CD4-positive, alpha-beta memory T cell (primary cell): Measurements from ENCODE around the gene UBTD1. TPM values are rescaled to one million over a fixed set of nuclear protein-coding genes. Genes with fewer than 3 reads are reported as not detected.

Source experiments
- CTCF ChIA-PET: fragments of 350-600 bp; sonication (Branson Sonifier 250); formaldehyde crosslinking; loops from one replicate; lab custom pipeline; 2021; ENCODE audit warnings: inconsistent platforms; ENCODE audit not compliant: partially characterized antibody; lab: Charles Lee
- POLR2A ChIA-PET: fragments of 350-600 bp; sonication (Branson Sonifier 250); formaldehyde crosslinking; loops from one replicate; lab custom pipeline; 2021; ENCODE audit not compliant: partially characterized antibody; lab: Charles Lee
- DNase-seq, 5 donors: peaks; one replicate each; pipeline versions ENCODE4 v3.0.0 to v3.0.0-alpha.2; 2020 to 2022; ENCODE audit warnings: mixed read lengths in 1 of 5
- H3K27ac ChIP-seq: one replicate; pipeline ENCODE4 v1.7.0; 2013; ENCODE audit warnings: low read depth, low read length
- H3K27me3 ChIP-seq: 2 replicates; pipeline ENCODE4 v1.7.0; 2013; ENCODE audit warnings: mild to moderate bottlenecking, low read length, moderate library complexity; ENCODE audit not compliant: insufficient read depth
- H3K36me3 ChIP-seq: 2 replicates; pipeline ENCODE4 v1.7.0; 2013; ENCODE audit warnings: mild to moderate bottlenecking, low read length, moderate library complexity; ENCODE audit not compliant: insufficient read depth
- H3K4me1 ChIP-seq: 2 replicates; pipeline ENCODE4 v1.7.0; 2013; ENCODE audit warnings: mild to moderate bottlenecking, low read length, moderate library complexity; ENCODE audit not compliant: insufficient read depth
- H3K4me3 ChIP-seq, 2 donors: one replicate each; pipeline ENCODE4 v1.7.0; 2013; ENCODE audit warnings: low read length in 2 of 2, mild to moderate bottlenecking in 1 of 2
- H3K9me3 ChIP-seq, 2 donors: one replicate each; pipeline ENCODE4 v1.7.0; 2013; ENCODE audit warnings: low read length in 2 of 2, control low read depth in 1 of 2; ENCODE audit not compliant: control insufficient read depth in 1 of 2
- H3K27ac Mint-ChIP-seq, 7 donors: one replicate each; pipeline ENCODE4 v1.8.0; 2020 to 2021; ENCODE audit warnings: mixed read lengths in 7 of 7, mild to moderate bottlenecking in 6 of 7, inconsistent platforms in 3 of 7, moderate library complexity in 3 of 7
- H3K27me3 Mint-ChIP-seq, 2 donors: one replicate each; pipeline ENCODE4 v1.8.0; 2020 to 2021; ENCODE audit warnings: mixed read lengths in 2 of 2
- H3K36me3 Mint-ChIP-seq, 2 donors: one replicate each; pipeline ENCODE4 v1.8.0; 2020 to 2021; ENCODE audit warnings: mixed read lengths in 2 of 2, inconsistent platforms in 1 of 2, mild to moderate bottlenecking in 1 of 2
- H3K4me1 Mint-ChIP-seq, 4 donors: one replicate each; pipeline ENCODE4 v1.8.0; 2020 to 2021; ENCODE audit warnings: mixed read lengths in 4 of 4, mild to moderate bottlenecking in 1 of 4
- H3K4me3 Mint-ChIP-seq, 8 donors: one replicate each; pipeline ENCODE4 v1.8.0; 2020 to 2021; ENCODE audit warnings: mixed read lengths in 8 of 8, mild to moderate bottlenecking in 7 of 8, moderate library complexity in 6 of 8, inconsistent platforms in 3 of 8
- H3K9me3 Mint-ChIP-seq, 8 donors: one replicate each; pipeline ENCODE4 v1.8.0; 2020 to 2021; ENCODE audit warnings: mixed read lengths in 8 of 8, mild to moderate bottlenecking in 5 of 8, inconsistent platforms in 3 of 8, moderate library complexity in 1 of 8
- intact Hi-C: fragments of 100-400 bp; cut with micrococcal nuclease; formaldehyde crosslinking; loops from one replicate; pipeline ENCODE4 v1.15.1; 2023
- polyA plus RNA-seq, 2 donors: library from polyadenylated mRNA; unstranded; fragments of 300-500 nt; fragmentation: Illumina TruSeq; gene quantifications; one replicate each; pipeline ENCODE4 v1.2.3, GENCODE V29; 2021
- total RNA-seq, 2 experiments: library from RNA; stranded (reverse); gene quantifications; one replicate each; pipeline ENCODE4 v1.2.3, GENCODE V29; 2021

UBTD1 gene
- total and polyA plus RNA-seq, 4 experiments from 2014 or later: 1.3 to 1.9 (median 1.8) TPM

DNA sequence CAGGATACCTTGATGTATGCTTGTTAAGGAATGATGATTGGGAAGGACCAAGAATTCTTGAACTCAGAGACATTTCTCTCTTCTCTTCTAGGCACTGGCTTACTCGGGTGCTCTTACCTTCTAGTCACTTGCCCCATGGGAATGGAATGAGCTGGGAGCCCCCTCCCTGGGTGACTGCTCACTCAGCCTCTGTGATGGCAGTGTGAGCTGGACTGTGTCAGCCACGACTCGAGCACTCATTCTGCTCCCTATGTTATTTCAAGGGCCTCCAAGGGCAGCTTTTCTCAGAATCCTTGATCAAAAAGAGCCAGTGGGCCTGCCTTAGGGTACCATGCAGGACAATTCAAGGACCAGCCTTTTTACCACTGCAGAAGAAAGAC is 42.0 kb upstream of the UBTD1 start:
- peaks cover 33 to 76% of the 10 kb centered on the region in 2 donors for H3K36me3 Mint-ChIP-seq
- DNase-seq: no peak
- CTCF ChIA-PET: no interaction called here
- H3K4me1 ChIP-seq: no peaks in the 10 kb centered on the region
- POLR2A ChIA-PET: interaction anchor here (1.1 kb wide), 1 partner anchor 10 kb away, joined by 4 read pairs; no protein-coding TSS in a partner anchor
- H3K4me1 Mint-ChIP-seq: peaks cover 4 to 15% (median 6%) of the 10 kb centered on the region in 4 donors
- H3K9me3 ChIP-seq: no peaks in the 10 kb centered on the region
- no peak overlapping the region for H3K4me3 Mint-ChIP-seq
- no peak overlapping the region for H3K4me3 ChIP-seq
- peak overlapping the region in 3 of 7 donors; percentile 32 to 64 (median 42) for H3K27ac Mint-ChIP-seq
- intact Hi-C loops: no loop called here
- H3K27me3 ChIP-seq: no peaks in the 10 kb centered on the region
- H3K36me3 ChIP-seq: peaks cover 64% of the 10 kb centered on the region
- no peak overlapping the region for H3K27ac ChIP-seq
- H3K9me3 Mint-ChIP-seq: no peaks in the 10 kb centered on the region
- no peaks in the 10 kb centered on the region for H3K27me3 Mint-ChIP-seq

DNA sequence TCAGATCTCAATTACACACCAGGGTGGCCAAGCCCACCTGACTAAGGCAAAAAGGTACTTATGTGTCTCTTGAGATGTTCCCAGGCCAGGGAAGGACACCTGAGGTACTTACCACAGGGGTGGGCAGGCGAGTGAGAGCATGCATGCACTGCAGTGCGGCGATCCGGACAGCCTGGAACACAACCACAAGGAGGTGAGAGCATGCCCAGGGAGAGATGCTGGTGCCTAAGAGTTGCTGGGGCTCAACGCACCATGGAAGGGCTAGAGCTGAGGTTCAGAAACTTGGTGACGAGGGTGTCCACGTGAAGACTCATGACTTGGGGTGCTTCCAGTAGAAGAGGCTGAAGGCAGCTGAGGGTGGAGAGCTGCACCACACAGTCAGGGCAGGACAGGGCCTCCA is 39.6 kb upstream of the UBTD1 start:
- no peak overlapping the region for H3K27ac ChIP-seq
- H3K4me3 Mint-ChIP-seq: no peak overlapping the region
- H3K36me3 Mint-ChIP-seq: peaks cover 46 to 88% of the 10 kb centered on the region in 2 donors
- POLR2A ChIA-PET: interaction anchor here (0.7 kb wide), 1 partner anchor 198 kb away, joined by 3 read pairs; no protein-coding TSS in a partner anchor
- H3K4me1 ChIP-seq: no peaks in the 10 kb centered on the region
- H3K27me3 Mint-ChIP-seq: no peaks in the 10 kb centered on the region
- peaks cover 73% of the 10 kb centered on the region for H3K36me3 ChIP-seq
- no peaks in the 10 kb centered on the region for H3K9me3 Mint-ChIP-seq
- peak overlapping the region in 2 of 7 donors; percentile 17 to 23 for H3K27ac Mint-ChIP-seq
- no peak for DNase-seq
- CTCF ChIA-PET: no interaction called here
- H3K27me3 ChIP-seq: no peaks in the 10 kb centered on the region
- peaks cover 2 to 8% (median 4%) of the 10 kb centered on the region in 4 donors for H3K4me1 Mint-ChIP-seq
- H3K4me3 ChIP-seq: no peak overlapping the region
- H3K9me3 ChIP-seq: no peaks in the 10 kb centered on the region
- intact Hi-C loops: no loop called here

DNA sequence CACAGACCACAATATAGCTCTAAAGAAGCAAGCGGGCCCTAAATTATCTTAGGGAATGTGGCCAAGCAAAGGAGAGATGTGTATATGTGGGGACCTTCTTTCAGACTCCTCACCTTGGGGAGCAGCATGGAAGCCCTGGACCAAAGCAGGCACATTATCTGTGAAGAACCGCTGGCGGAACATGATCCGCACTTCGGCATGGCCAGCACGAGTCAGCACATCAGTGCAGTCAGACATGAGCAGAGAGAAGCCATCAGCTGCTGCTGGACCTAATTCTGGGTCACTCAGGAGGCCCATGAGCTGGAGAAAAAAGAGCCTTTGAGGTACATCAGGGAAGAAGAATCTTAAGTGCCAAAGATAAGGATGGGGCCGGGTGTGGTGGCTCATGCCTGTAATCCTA is 38.8 kb upstream of the UBTD1 start:
- intact Hi-C loops: loop anchor here (5.0 kb wide), 1 partner anchor 53 kb away; no protein-coding TSS in a partner anchor
- no peak overlapping the region for H3K4me3 ChIP-seq
- peak overlapping the region in 2 of 7 donors; percentile 8 to 52 for H3K27ac Mint-ChIP-seq
- no peak overlapping the region for H3K4me3 Mint-ChIP-seq
- peaks cover 50 to 91% of the 10 kb centered on the region in 2 donors for H3K36me3 Mint-ChIP-seq
- H3K9me3 ChIP-seq: no peaks in the 10 kb centered on the region
- peaks cover 0 to 2% (median 0%) of the 10 kb centered on the region in 4 donors for H3K4me1 Mint-ChIP-seq
- ChIA-PET POLR2A (interaction anchor here (0.7 kb wide), 1 partner anchor 197 kb away, joined by 3 read pairs; no protein-coding TSS in a partner anchor), CTCF (interaction anchor here (0.8 to 1.5 kb wide), 3 partner anchors 40 to 53 kb away, joined by 3 to 5 read pairs (median 4); partner anchors contain the start of gene UBTD1)
- H3K27ac ChIP-seq: no peak overlapping the region
- H3K27me3 Mint-ChIP-seq: no peaks in the 10 kb centered on the region
- no peaks in the 10 kb centered on the region for H3K9me3 Mint-ChIP-seq
- H3K27me3 ChIP-seq: no peaks in the 10 kb centered on the region
- H3K4me1 ChIP-seq: no peaks in the 10 kb centered on the region
- peaks cover 73% of the 10 kb centered on the region for H3K36me3 ChIP-seq
- no peak for DNase-seq

DNA sequence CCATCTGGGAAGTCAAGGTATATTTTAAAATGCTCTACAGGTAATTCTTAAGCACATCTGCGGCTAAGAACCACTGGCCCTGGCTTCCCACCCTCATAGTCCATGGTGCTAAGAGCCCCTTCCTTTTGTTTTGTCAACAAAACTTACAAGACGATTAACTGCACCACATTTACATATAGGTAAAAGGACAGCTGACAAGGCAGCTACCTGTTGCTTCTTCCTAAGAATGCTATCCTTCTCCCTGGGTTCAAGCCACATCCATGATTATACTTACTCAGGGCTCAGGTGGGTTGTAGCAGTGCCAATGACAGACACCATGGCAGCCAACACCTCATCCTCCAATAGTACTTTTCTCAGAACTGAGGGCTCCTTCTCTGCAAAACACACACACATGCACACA is 36.4 kb upstream of the UBTD1 start:
- Histone ChIP-seq H3K9me3 (no peaks in the 10 kb centered on the region), H3K27ac (no peak overlapping the region), H3K27me3 (no peaks in the 10 kb centered on the region), H3K4me3 (no peak overlapping the region), H3K36me3 (peaks cover 77% of the 10 kb centered on the region), H3K4me1 (no peaks in the 10 kb centered on the region)
- peaks cover 0 to 2% (median 0%) of the 10 kb centered on the region in 4 donors for H3K4me1 Mint-ChIP-seq
- H3K27me3 Mint-ChIP-seq: no peaks in the 10 kb centered on the region
- peaks cover 57 to 87% of the 10 kb centered on the region in 2 donors for H3K36me3 Mint-ChIP-seq
- ChIA-PET POLR2A (no interaction called here), CTCF (interaction anchor here (2.2 kb wide), 1 partner anchor 91 kb away, joined by 26 read pairs; no protein-coding TSS in a partner anchor)
- no peaks in the 10 kb centered on the region for H3K9me3 Mint-ChIP-seq
- intact Hi-C loops: loop anchor here (5.0 kb wide), 1 partner anchor 55 kb away; no protein-coding TSS in a partner anchor
- H3K4me3 Mint-ChIP-seq: no peak overlapping the region
- H3K27ac Mint-ChIP-seq: peak overlapping the region in 2 of 7 donors; percentile 6 to 29
- DNase-seq: no peak

DNA sequence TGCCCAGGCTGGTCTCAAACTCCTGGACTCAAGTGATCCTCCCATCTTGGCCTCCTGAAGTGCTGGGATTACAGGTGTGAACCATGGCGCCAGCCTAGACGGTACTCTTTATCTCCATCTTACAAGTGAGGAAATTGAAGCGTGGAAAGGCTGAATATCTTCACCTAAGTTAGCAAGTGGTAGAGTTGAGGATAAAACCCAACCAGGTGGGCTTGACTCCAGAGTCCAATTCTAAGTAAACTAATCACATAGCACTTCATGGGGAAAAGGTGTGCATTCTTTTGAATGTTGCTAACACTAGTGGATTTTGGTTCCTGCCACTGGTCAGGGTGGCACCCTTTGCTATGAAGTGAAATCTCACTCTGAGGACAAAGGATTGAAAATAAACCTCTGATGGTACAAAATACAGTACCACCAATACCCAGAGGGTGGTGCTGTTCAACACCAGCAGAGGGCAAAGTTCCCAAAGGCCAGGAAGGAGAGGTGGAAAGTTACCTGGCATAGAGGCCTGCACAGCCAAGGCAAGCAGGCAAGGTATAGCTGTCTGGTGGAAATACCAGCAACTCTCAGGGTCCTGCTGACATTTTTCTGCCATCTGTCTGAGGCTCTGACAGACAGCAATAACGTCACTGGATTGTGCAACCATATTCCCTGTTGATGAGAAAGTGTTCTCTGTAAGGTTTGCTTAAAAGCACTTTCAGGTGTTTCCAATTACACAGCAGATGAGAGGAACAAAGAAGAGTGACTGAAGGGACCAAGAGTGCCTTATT is 35.2 kb upstream of the UBTD1 start:
- H3K36me3 ChIP-seq: peaks cover 81% of the 10 kb centered on the region
- H3K9me3 Mint-ChIP-seq: no peaks in the 10 kb centered on the region
- no peaks in the 10 kb centered on the region for H3K27me3 Mint-ChIP-seq
- peaks cover 55 to 89% of the 10 kb centered on the region in 2 donors for H3K36me3 Mint-ChIP-seq
- H3K4me1 ChIP-seq: no peaks in the 10 kb centered on the region
- ChIA-PET POLR2A (interaction anchor here (0.7 kb wide), 1 partner anchor 40 kb away, joined by 3 read pairs; no protein-coding TSS in a partner anchor), CTCF (interaction anchor here (0.5 to 5.5 kb wide), 9 partner anchors 9 to 155 kb away, joined by 3 to 83 read pairs (median 4); no protein-coding TSS in a partner anchor)
- DNase-seq: peak; percentile 31 to 52 (median 42)
- intact Hi-C loops: loop anchor here (1.0 to 5.0 kb wide), 3 partner anchors 35 to 90 kb away; partner anchors contain the start of genes MMS19 and UBTD1
- no peak overlapping the region for H3K4me3 ChIP-seq
- no peaks in the 10 kb centered on the region for H3K9me3 ChIP-seq
- no peak overlapping the region for H3K4me3 Mint-ChIP-seq
- no peak overlapping the region for H3K27ac ChIP-seq
- H3K27ac Mint-ChIP-seq: peak overlapping the region; percentile 12 to 77 (median 37)
- peaks cover 0 to 2% (median 0%) of the 10 kb centered on the region in 4 donors for H3K4me1 Mint-ChIP-seq
- no peaks in the 10 kb centered on the region for H3K27me3 ChIP-seq

DNA sequence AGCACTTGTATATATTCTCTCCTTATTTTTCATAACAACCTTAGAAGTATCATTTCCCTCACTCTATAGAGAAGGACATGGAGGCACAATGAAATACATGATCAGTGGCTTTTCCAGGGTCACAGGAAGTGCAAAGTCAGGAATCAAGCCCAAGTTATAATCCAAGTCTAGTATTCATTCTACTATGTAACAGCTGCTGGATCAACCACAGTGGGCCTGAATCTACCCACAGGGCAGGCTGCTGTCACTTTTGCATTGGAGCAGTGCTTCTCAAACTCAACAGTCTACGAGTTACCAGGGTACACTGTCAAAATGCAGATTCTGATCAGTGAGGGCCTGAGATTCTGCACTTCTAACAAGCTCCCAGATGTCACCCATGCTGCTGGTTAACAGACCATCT is 34.5 kb upstream of the UBTD1 start:
- Histone ChIP-seq H3K27ac (no peak overlapping the region), H3K36me3 (peaks cover 80% of the 10 kb centered on the region), H3K4me1 (no peaks in the 10 kb centered on the region), H3K9me3 (no peaks in the 10 kb centered on the region), H3K27me3 (no peaks in the 10 kb centered on the region), H3K4me3 (no peak overlapping the region)
- Mint-ChIP-seq H3K27ac (peak overlapping the region in 4 of 7 donors; percentile 14 to 77 (median 40)), H3K9me3 (no peaks in the 10 kb centered on the region), H3K27me3 (no peaks in the 10 kb centered on the region), H3K4me1 (peaks cover 0 to 2% (median 0%) of the 10 kb centered on the region in 4 donors), H3K4me3 (no peak overlapping the region), H3K36me3 (peaks cover 49 to 89% of the 10 kb centered on the region in 2 donors)
- ChIA-PET POLR2A (no interaction called here), CTCF (interaction anchor here (0.5 to 5.5 kb wide), 9 partner anchors 9 to 142 kb away, joined by 3 to 83 read pairs (median 4); no protein-coding TSS in a partner anchor)
- DNase-seq: no peak
- intact Hi-C loops: loop anchor here (5.0 kb wide), 1 partner anchor 57 kb away; no protein-coding TSS in a partner anchor

DNA sequence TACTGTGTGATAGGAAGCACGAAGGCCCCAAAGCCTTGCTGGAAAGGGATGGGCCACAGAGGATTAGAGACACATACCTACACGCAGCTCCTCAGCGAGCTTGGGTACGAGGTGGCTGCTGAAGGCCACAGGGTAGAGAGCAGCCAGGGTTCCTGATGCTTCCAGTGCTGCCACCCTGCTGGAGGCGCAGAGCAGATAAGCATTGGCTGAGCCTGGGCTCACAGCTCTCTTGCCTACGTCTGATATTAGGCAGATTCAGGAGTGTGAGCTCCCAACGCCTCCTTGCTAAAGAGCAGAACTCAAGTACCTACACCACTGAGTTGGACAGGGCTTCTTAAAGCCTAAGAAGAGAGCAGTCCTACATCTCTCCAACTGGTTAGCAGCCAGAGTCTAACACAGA is 32.7 kb upstream of the UBTD1 start:
- no peak for DNase-seq
- ChIA-PET POLR2A (interaction anchor here (1.0 to 1.4 kb wide), 3 partner anchors 9 to 33 kb away, joined by 3 to 4 read pairs (median 3); partner anchors contain the start of gene UBTD1), CTCF (interaction anchor here (0.8 to 5.5 kb wide), 6 partner anchors 9 to 88 kb away, joined by 3 to 83 read pairs (median 6); no protein-coding TSS in a partner anchor)
- Histone ChIP-seq H3K36me3 (peaks cover 79% of the 10 kb centered on the region), H3K9me3 (no peaks in the 10 kb centered on the region), H3K4me1 (no peaks in the 10 kb centered on the region), H3K4me3 (no peak overlapping the region), H3K27me3 (no peaks in the 10 kb centered on the region), H3K27ac (no peak overlapping the region)
- Mint-ChIP-seq H3K4me1 (peaks cover 0 to 2% (median 0%) of the 10 kb centered on the region in 4 donors), H3K27me3 (no peaks in the 10 kb centered on the region), H3K36me3 (peaks cover 49 to 89% of the 10 kb centered on the region in 2 donors), H3K4me3 (no peak overlapping the region), H3K27ac (peak overlapping the region in 1 of 7 donors; percentile 8), H3K9me3 (no peaks in the 10 kb centered on the region)
- intact Hi-C loops: no loop called here
